Measurements from ENCODE around the gene CHCHD3. TPM values are rescaled to one million over a fixed set of nuclear protein-coding genes. Genes with fewer than 3 reads are reported as not detected.
"Not testable (repeated sequence)": the region's sequence is repeated elsewhere in the genome, so short reads cannot be mapped to it uniquely, and the experiment has no call there.

The CHCHD3 gene
- total and polyA plus RNA-seq, 2 donors: 22.5 to 56.6 TPM

GRCh38 chr7:132969520-132969919, 112.4 kb downstream of the CHCHD3 start:
- no peak for DNase-seq (ENCODE audit: low read depth in 6 of 9, low spot score in 9 of 9)
- Histone ChIP-seq H3K4me3 (ENCODE audit: low read length in 2 of 2) (no peak overlapping the region), H3K27me3 (ENCODE audit: control insufficient read depth in 2 of 2, insufficient read depth in 1 of 2, low read length in 1 of 2) (no peaks in the 10 kb centered on the region), H3K27ac (ENCODE audit: low read depth in 1 of 2, low read length in 1 of 2) (no peak overlapping the region), H3K36me3 (ENCODE audit: control insufficient read depth in 2 of 2, insufficient read depth in 2 of 2, low read length in 1 of 2) (peaks cover 3 to 9% of the 10 kb centered on the region in 2 donors), H3K9me3 (ENCODE audit: control insufficient read depth in 2 of 2, insufficient read depth in 1 of 2, low read length in 1 of 2) (no peaks in the 10 kb centered on the region), H3K4me1 (ENCODE audit: control insufficient read depth in 2 of 2, insufficient read depth in 2 of 2, low read length in 2 of 2) (no peaks in the 10 kb centered on the region)
- 97% methylated on average over 1 of the region's 1 CpG for whole genome bisulfite sequencing

- H3K4me1 ChIP-seq (ENCODE audit: control insufficient read depth in 2 of 2, insufficient read depth in 2 of 2, low read length in 2 of 2); DNase-seq (ENCODE audit: low read depth in 6 of 9, low spot score in 9 of 9); H3K9me3 ChIP-seq (ENCODE audit: control insufficient read depth in 2 of 2, insufficient read depth in 1 of 2, low read length in 1 of 2); H3K4me3 ChIP-seq (ENCODE audit: low read length in 2 of 2); H3K36me3 ChIP-seq (ENCODE audit: control insufficient read depth in 2 of 2, insufficient read depth in 2 of 2, low read length in 1 of 2); H3K27ac ChIP-seq (ENCODE audit: low read depth in 1 of 2, low read length in 1 of 2); H3K27me3 ChIP-seq (ENCODE audit: control insufficient read depth in 2 of 2, insufficient read depth in 1 of 2, low read length in 1 of 2): not testable (repeated sequence)
- 99% methylated on average over 4 of the region's 4 CpGs for WGBS
These were observed 114.4 kb downstream of the CHCHD3 start for GRCh38 chr7:132967470-132967848.

- Histone ChIP-seq H3K4me3 (ENCODE audit: low read length in 2 of 2) (no peak overlapping the region), H3K4me1 (ENCODE audit: control insufficient read depth in 2 of 2, insufficient read depth in 2 of 2, low read length in 2 of 2) (no peaks in the 10 kb centered on the region), H3K27ac (ENCODE audit: low read depth in 1 of 2, low read length in 1 of 2) (no peak overlapping the region), H3K36me3 (ENCODE audit: control insufficient read depth in 2 of 2, insufficient read depth in 2 of 2, low read length in 1 of 2) (no peaks in the 10 kb centered on the region), H3K9me3 (ENCODE audit: control insufficient read depth in 2 of 2, insufficient read depth in 1 of 2, low read length in 1 of 2) (no peaks in the 10 kb centered on the region), H3K27me3 (ENCODE audit: control insufficient read depth in 2 of 2, insufficient read depth in 1 of 2, low read length in 1 of 2) (no peaks in the 10 kb centered on the region)
- DNase-seq (ENCODE audit: low read depth in 6 of 9, low spot score in 9 of 9): no peak
- WGBS: 98% methylated on average over 5 of the region's 5 CpGs
These were observed 115.0 kb downstream of the CHCHD3 start for GRCh38 chr7:132966754-132967469.

GRCh38 chr7:132965951-132966350, 115.9 kb downstream of the CHCHD3 start:
- no peak overlapping the region for H3K27ac ChIP-seq (ENCODE audit: low read depth in 1 of 2, low read length in 1 of 2)
- H3K9me3 ChIP-seq (ENCODE audit: control insufficient read depth in 2 of 2, insufficient read depth in 1 of 2, low read length in 1 of 2): no peaks in the 10 kb centered on the region
- DNase-seq (ENCODE audit: low read depth in 6 of 9, low spot score in 9 of 9): no peak
- no peak overlapping the region for H3K4me3 ChIP-seq (ENCODE audit: low read length in 2 of 2)
- no peaks in the 10 kb centered on the region for H3K4me1 ChIP-seq (ENCODE audit: control insufficient read depth in 2 of 2, insufficient read depth in 2 of 2, low read length in 2 of 2)
- 97% methylated on average over 3 of the region's 3 CpGs for WGBS
- H3K36me3 ChIP-seq (ENCODE audit: control insufficient read depth in 2 of 2, insufficient read depth in 2 of 2, low read length in 1 of 2): no peaks in the 10 kb centered on the region
- no peaks in the 10 kb centered on the region for H3K27me3 ChIP-seq (ENCODE audit: control insufficient read depth in 2 of 2, insufficient read depth in 1 of 2, low read length in 1 of 2)

- Histone ChIP-seq H3K4me1 (ENCODE audit: control insufficient read depth in 2 of 2, insufficient read depth in 2 of 2, low read length in 2 of 2) (no peaks in the 10 kb centered on the region), H3K9me3 (ENCODE audit: control insufficient read depth in 2 of 2, insufficient read depth in 1 of 2, low read length in 1 of 2) (no peaks in the 10 kb centered on the region), H3K4me3 (ENCODE audit: low read length in 2 of 2) (no peak overlapping the region), H3K27me3 (ENCODE audit: control insufficient read depth in 2 of 2, insufficient read depth in 1 of 2, low read length in 1 of 2) (no peaks in the 10 kb centered on the region), H3K27ac (ENCODE audit: low read depth in 1 of 2, low read length in 1 of 2) (no peak overlapping the region), H3K36me3 (ENCODE audit: control insufficient read depth in 2 of 2, insufficient read depth in 2 of 2, low read length in 1 of 2) (no peaks in the 10 kb centered on the region)
- peak in 1 of 9 donors; percentile 14 for DNase-seq (ENCODE audit: low read depth in 6 of 9, low spot score in 9 of 9)
- WGBS: 75% methylated on average over 6 of the region's 6 CpGs
These were observed 117.0 kb downstream of the CHCHD3 start for GRCh38 chr7:132964876-132965275.

- no peak for DNase-seq (ENCODE audit: low read depth in 6 of 9, low spot score in 9 of 9)
- H3K36me3 ChIP-seq (ENCODE audit: control insufficient read depth in 2 of 2, insufficient read depth in 2 of 2, low read length in 1 of 2): peaks cover 0 to 5% of the 10 kb centered on the region in 2 donors
- 96% methylated on average over 6 of the region's 6 CpGs for WGBS
- H3K27me3 ChIP-seq (ENCODE audit: control insufficient read depth in 2 of 2, insufficient read depth in 1 of 2, low read length in 1 of 2): no peaks in the 10 kb centered on the region
- H3K27ac ChIP-seq (ENCODE audit: low read depth in 1 of 2, low read length in 1 of 2): no peak overlapping the region
- no peaks in the 10 kb centered on the region for H3K9me3 ChIP-seq (ENCODE audit: control insufficient read depth in 2 of 2, insufficient read depth in 1 of 2, low read length in 1 of 2)
- H3K4me3 ChIP-seq (ENCODE audit: low read length in 2 of 2): no peak overlapping the region
- H3K4me1 ChIP-seq (ENCODE audit: control insufficient read depth in 2 of 2, insufficient read depth in 2 of 2, low read length in 2 of 2): no peaks in the 10 kb centered on the region
These were observed 122.0 kb downstream of the CHCHD3 start for GRCh38 chr7:132959891-132960290.

GRCh38 chr7:132956556-132956955, 125.3 kb downstream of the CHCHD3 start:
- Histone ChIP-seq H3K4me3 (ENCODE audit: low read length in 2 of 2) (no peak overlapping the region), H3K9me3 (ENCODE audit: control insufficient read depth in 2 of 2, insufficient read depth in 1 of 2, low read length in 1 of 2) (no peaks in the 10 kb centered on the region), H3K27me3 (ENCODE audit: control insufficient read depth in 2 of 2, insufficient read depth in 1 of 2, low read length in 1 of 2) (no peaks in the 10 kb centered on the region), H3K27ac (ENCODE audit: low read depth in 1 of 2, low read length in 1 of 2) (no peak overlapping the region), H3K4me1 (ENCODE audit: control insufficient read depth in 2 of 2, insufficient read depth in 2 of 2, low read length in 2 of 2) (no peaks in the 10 kb centered on the region), H3K36me3 (ENCODE audit: control insufficient read depth in 2 of 2, insufficient read depth in 2 of 2, low read length in 1 of 2) (peaks cover 5 to 6% of the 10 kb centered on the region in 2 donors)
- no peak for DNase-seq (ENCODE audit: low read depth in 6 of 9, low spot score in 9 of 9)
- 99% methylated on average over 2 of the region's 2 CpGs for WGBS

- no peaks in the 10 kb centered on the region for H3K27me3 ChIP-seq (ENCODE audit: control insufficient read depth in 2 of 2, insufficient read depth in 1 of 2, low read length in 1 of 2)
- 96% methylated on average over 2 of the region's 2 CpGs for WGBS
- no peak overlapping the region for H3K4me3 ChIP-seq (ENCODE audit: low read length in 2 of 2)
- no peak overlapping the region for H3K27ac ChIP-seq (ENCODE audit: low read depth in 1 of 2, low read length in 1 of 2)
- no peaks in the 10 kb centered on the region for H3K4me1 ChIP-seq (ENCODE audit: control insufficient read depth in 2 of 2, insufficient read depth in 2 of 2, low read length in 2 of 2)
- H3K36me3 ChIP-seq (ENCODE audit: control insufficient read depth in 2 of 2, insufficient read depth in 2 of 2, low read length in 1 of 2): peaks cover 0 to 6% of the 10 kb centered on the region in 2 donors
- no peaks in the 10 kb centered on the region for H3K9me3 ChIP-seq (ENCODE audit: control insufficient read depth in 2 of 2, insufficient read depth in 1 of 2, low read length in 1 of 2)
- no peak for DNase-seq (ENCODE audit: low read depth in 6 of 9, low spot score in 9 of 9)
These were observed 128.4 kb downstream of the CHCHD3 start for GRCh38 chr7:132953468-132953867.

GRCh38 chr7:132950725-132951124, 131.2 kb downstream of the CHCHD3 start:
- Histone ChIP-seq H3K4me3 (ENCODE audit: low read length in 2 of 2) (no peak overlapping the region), H3K9me3 (ENCODE audit: control insufficient read depth in 2 of 2, insufficient read depth in 1 of 2, low read length in 1 of 2) (no peaks in the 10 kb centered on the region), H3K4me1 (ENCODE audit: control insufficient read depth in 2 of 2, insufficient read depth in 2 of 2, low read length in 2 of 2) (no peaks in the 10 kb centered on the region), H3K27ac (ENCODE audit: low read depth in 1 of 2, low read length in 1 of 2) (no peak overlapping the region), H3K36me3 (ENCODE audit: control insufficient read depth in 2 of 2, insufficient read depth in 2 of 2, low read length in 1 of 2) (peaks cover 0 to 6% of the 10 kb centered on the region in 2 donors), H3K27me3 (ENCODE audit: control insufficient read depth in 2 of 2, insufficient read depth in 1 of 2, low read length in 1 of 2) (no peaks in the 10 kb centered on the region)
- 96% methylated on average over 1 of the region's 1 CpG for WGBS
- DNase-seq (ENCODE audit: low read depth in 6 of 9, low spot score in 9 of 9): no peak
